ENCODE data around the gene MRTFA.

The MRTFA gene

GRCh38 chr22:40416636-40417035 is 219.9 kb downstream of the MRTFA start:
- Histone ChIP-seq H3K4me3 (ENCODE audit: low read length) (no peak overlapping the region), H3K36me3 (ENCODE audit: insufficient read depth, low read depth, low read length) (peaks cover 49% of the 10 kb centered on the region), H3K9ac (ENCODE audit: low read depth, low read length) (no peak overlapping the region), H3K4me1 (ENCODE audit: insufficient read depth, low read length) (no peaks in the 10 kb centered on the region), H3K27me3 (ENCODE audit: insufficient read depth, low read length) (no peaks in the 10 kb centered on the region), H3K27ac (ENCODE audit: low read length) (no peak overlapping the region), H3K9me3 (ENCODE audit: insufficient read depth, low read depth, low read length) (no peaks in the 10 kb centered on the region)

GRCh38 chr22:40416267-40416570 is 220.3 kb downstream of the MRTFA start:
- no peak overlapping the region for H3K9ac ChIP-seq (ENCODE audit: low read depth, low read length)
- no peaks in the 10 kb centered on the region for H3K4me1 ChIP-seq (ENCODE audit: insufficient read depth, low read length)
- no peak overlapping the region for H3K27ac ChIP-seq (ENCODE audit: low read length)
- no peaks in the 10 kb centered on the region for H3K9me3 ChIP-seq (ENCODE audit: insufficient read depth, low read depth, low read length)
- H3K4me3 ChIP-seq (ENCODE audit: low read length), result no peak overlapping the region
- H3K36me3 ChIP-seq (ENCODE audit: insufficient read depth, low read depth, low read length), result peaks cover 53% of the 10 kb centered on the region
- no peaks in the 10 kb centered on the region for H3K27me3 ChIP-seq (ENCODE audit: insufficient read depth, low read length)

- peaks cover 53% of the 10 kb centered on the region for H3K36me3 ChIP-seq (ENCODE audit: insufficient read depth, low read depth, low read length)
- no peak overlapping the region for H3K4me3 ChIP-seq (ENCODE audit: low read length)
Measured at GRCh38 chr22:40415531-40416266, 220.8 kb downstream of the MRTFA start.

GRCh38 chr22:40414838-40415505 is 221.5 kb downstream of the MRTFA start:
- Histone ChIP-seq H3K4me3 (ENCODE audit: low read length) (no peak overlapping the region), H3K27me3 (ENCODE audit: insufficient read depth, low read length) (no peaks in the 10 kb centered on the region), H3K36me3 (ENCODE audit: insufficient read depth, low read depth, low read length) (peaks cover 53% of the 10 kb centered on the region), H3K9me3 (ENCODE audit: insufficient read depth, low read depth, low read length) (no peaks in the 10 kb centered on the region), H3K27ac (ENCODE audit: low read length) (no peak overlapping the region), H3K9ac (ENCODE audit: low read depth, low read length) (no peak overlapping the region), H3K4me1 (ENCODE audit: insufficient read depth, low read length) (no peaks in the 10 kb centered on the region)

More at GRCh38 chr22:40415531-40416266, 220.8 kb downstream of the MRTFA start:
- Histone ChIP-seq H3K4me1 (ENCODE audit: insufficient read depth, low read length) (no peaks in the 10 kb centered on the region), H3K27me3 (ENCODE audit: insufficient read depth, low read length) (no peaks in the 10 kb centered on the region), H3K9me3 (ENCODE audit: insufficient read depth, low read depth, low read length) (no peaks in the 10 kb centered on the region), H3K9ac (ENCODE audit: low read depth, low read length) (no peak overlapping the region), H3K27ac (ENCODE audit: low read length) (no peak overlapping the region)

DNA sequence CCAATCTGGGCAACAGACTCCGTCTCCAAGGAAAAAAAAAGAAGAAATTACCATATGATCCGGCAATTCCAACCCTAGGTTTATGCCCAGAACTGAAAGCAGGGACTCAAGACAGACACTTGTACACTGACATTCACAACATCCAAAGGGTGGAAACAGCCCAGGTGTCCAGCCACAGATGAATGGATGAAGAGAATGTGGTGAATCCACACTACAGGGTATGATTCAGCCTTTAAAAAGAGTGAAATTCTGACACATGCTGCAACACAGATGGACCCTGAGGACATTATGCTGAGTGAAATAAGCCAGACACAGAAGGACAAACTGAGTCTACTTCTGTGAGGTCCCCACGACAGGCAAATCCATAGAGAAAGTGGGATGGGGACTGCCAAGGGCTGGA is 222.2 kb downstream of the MRTFA start:
- peaks cover 53% of the 10 kb centered on the region for H3K36me3 ChIP-seq (ENCODE audit: insufficient read depth, low read depth, low read length)
- H3K9me3 ChIP-seq (ENCODE audit: insufficient read depth, low read depth, low read length), result no peaks in the 10 kb centered on the region
- no peaks in the 10 kb centered on the region for H3K27me3 ChIP-seq (ENCODE audit: insufficient read depth, low read length)
- no peaks in the 10 kb centered on the region for H3K4me1 ChIP-seq (ENCODE audit: insufficient read depth, low read length)
- no peak overlapping the region for H3K27ac ChIP-seq (ENCODE audit: low read length)
- no peak overlapping the region for H3K4me3 ChIP-seq (ENCODE audit: low read length)
- no peak overlapping the region for H3K9ac ChIP-seq (ENCODE audit: low read depth, low read length)

- Histone ChIP-seq H3K4me1 (ENCODE audit: insufficient read depth, low read length) (no peaks in the 10 kb centered on the region), H3K27me3 (ENCODE audit: insufficient read depth, low read length) (no peaks in the 10 kb centered on the region), H3K36me3 (ENCODE audit: insufficient read depth, low read depth, low read length) (peaks cover 54% of the 10 kb centered on the region), H3K9ac (ENCODE audit: low read depth, low read length) (no peak overlapping the region), H3K4me3 (ENCODE audit: low read length) (no peak overlapping the region), H3K9me3 (ENCODE audit: insufficient read depth, low read depth, low read length) (no peaks in the 10 kb centered on the region), H3K27ac (ENCODE audit: low read length) (no peak overlapping the region)
Measured at GRCh38 chr22:40413873-40414272, 222.6 kb downstream of the MRTFA start.

GRCh38 chr22:40412441-40412840 is 224.1 kb downstream of the MRTFA start:
- H3K9ac ChIP-seq (ENCODE audit: low read depth, low read length), result no peak overlapping the region
- H3K36me3 ChIP-seq (ENCODE audit: insufficient read depth, low read depth, low read length), result peaks cover 61% of the 10 kb centered on the region

DNA sequence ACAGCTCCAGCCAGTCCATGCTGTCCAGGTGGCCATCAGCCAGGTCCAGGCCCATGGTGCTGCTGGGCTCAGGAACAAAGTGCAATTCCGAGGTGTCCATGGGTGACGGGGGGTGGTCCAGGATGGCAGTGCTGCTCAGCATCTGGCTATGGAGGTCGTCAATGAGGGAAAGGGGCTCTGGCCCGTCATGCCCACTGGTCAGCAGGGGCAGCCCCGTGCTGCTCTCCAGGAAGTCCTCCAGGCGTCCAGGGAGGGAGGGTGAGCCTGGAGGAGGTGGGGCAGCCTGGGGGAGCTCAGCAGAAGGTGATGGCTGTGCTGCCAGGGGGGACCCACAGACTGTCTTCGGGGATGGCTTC is 225.0 kb downstream of the MRTFA start:
- Histone ChIP-seq H3K27me3 (ENCODE audit: insufficient read depth, low read length) (no peaks in the 10 kb centered on the region), H3K9me3 (ENCODE audit: insufficient read depth, low read depth, low read length) (no peaks in the 10 kb centered on the region), H3K36me3 (ENCODE audit: insufficient read depth, low read depth, low read length) (peaks cover 65% of the 10 kb centered on the region), H3K27ac (ENCODE audit: low read length) (no peak overlapping the region), H3K9ac (ENCODE audit: low read depth, low read length) (no peak overlapping the region), H3K4me3 (ENCODE audit: low read length) (no peak overlapping the region), H3K4me1 (ENCODE audit: insufficient read depth, low read length) (no peaks in the 10 kb centered on the region)

More at GRCh38 chr22:40412441-40412840, 224.1 kb downstream of the MRTFA start:
- Histone ChIP-seq H3K27me3 (ENCODE audit: insufficient read depth, low read length) (no peaks in the 10 kb centered on the region), H3K4me3 (ENCODE audit: low read length) (no peak overlapping the region), H3K4me1 (ENCODE audit: insufficient read depth, low read length) (no peaks in the 10 kb centered on the region), H3K27ac (ENCODE audit: low read length) (no peak overlapping the region), H3K9me3 (ENCODE audit: insufficient read depth, low read depth, low read length) (no peaks in the 10 kb centered on the region)

DNA sequence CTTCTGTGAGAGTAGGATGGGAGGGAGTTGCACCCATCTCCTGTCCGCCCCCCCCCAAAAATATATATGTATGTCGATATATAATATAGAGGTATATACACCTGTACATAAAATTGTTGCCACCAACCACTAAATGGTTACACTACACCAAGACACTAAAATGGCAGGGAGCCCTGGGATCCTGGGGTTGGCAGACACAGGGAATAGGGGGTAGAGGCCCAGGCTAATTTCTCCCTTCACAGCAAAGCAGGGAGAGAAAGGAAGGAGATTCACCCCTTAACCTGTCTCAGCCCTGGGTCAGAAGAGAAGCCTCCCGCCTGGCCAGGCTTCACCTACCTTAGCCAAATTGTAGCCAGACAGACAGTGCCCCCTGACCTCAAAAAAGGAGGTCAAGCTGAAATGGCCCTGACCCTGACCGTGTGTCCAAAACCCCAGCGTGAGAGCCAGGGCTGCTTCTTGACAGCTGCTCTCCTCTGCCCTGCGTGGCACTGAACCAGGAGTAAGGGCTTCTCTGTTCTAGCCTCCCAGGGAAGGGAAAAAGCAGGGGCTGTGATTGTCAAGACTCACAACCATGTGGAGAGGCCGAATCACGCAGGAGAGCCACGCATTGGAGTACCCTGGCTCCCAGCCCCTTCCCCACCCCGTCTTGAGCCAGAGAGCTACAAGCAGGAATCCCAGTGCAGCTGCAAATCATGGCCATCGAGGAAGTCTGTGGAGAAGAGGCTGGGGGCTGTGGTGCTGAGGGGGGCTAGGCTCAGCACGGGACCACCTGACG is 225.6 kb downstream of the MRTFA start:
- no peaks in the 10 kb centered on the region for H3K4me1 ChIP-seq (ENCODE audit: insufficient read depth, low read length)
- no peaks in the 10 kb centered on the region for H3K9me3 ChIP-seq (ENCODE audit: insufficient read depth, low read depth, low read length)
- no peaks in the 10 kb centered on the region for H3K27me3 ChIP-seq (ENCODE audit: insufficient read depth, low read length)
- peaks cover 68% of the 10 kb centered on the region for H3K36me3 ChIP-seq (ENCODE audit: insufficient read depth, low read depth, low read length)
- no peak overlapping the region for H3K27ac ChIP-seq (ENCODE audit: low read length)
- no peak overlapping the region for H3K4me3 ChIP-seq (ENCODE audit: low read length)
- H3K9ac ChIP-seq (ENCODE audit: low read depth, low read length), result no peak overlapping the region

DNA sequence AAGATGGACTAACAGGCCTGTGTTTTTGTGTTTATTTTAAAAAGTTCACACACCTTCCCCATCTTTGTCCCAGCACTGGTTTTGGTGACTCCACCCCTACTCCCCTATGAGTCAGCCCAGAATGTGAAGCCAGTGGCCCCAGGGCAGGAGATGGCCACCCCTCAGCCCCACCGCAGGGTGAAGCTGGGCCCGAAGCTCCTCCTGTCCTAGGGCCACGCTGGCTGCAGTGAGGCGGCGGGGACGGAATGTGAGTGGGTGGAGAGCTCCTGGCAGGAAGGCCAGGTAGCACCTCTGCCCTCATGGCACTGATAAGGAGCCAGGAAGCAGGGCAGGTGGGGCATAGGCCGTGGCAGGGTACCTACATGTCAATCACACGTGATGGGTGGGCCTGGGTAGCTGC is 226.2 kb downstream of the MRTFA start:
- Histone ChIP-seq H3K9ac (ENCODE audit: low read depth, low read length) (no peak overlapping the region), H3K27ac (ENCODE audit: low read length) (no peak overlapping the region), H3K27me3 (ENCODE audit: insufficient read depth, low read length) (no peaks in the 10 kb centered on the region), H3K36me3 (ENCODE audit: insufficient read depth, low read depth, low read length) (peaks cover 73% of the 10 kb centered on the region), H3K4me3 (ENCODE audit: low read length) (no peak overlapping the region), H3K4me1 (ENCODE audit: insufficient read depth, low read length) (no peaks in the 10 kb centered on the region), H3K9me3 (ENCODE audit: insufficient read depth, low read depth, low read length) (no peaks in the 10 kb centered on the region)

GRCh38 chr22:40409613-40410113 is 226.9 kb downstream of the MRTFA start:
- Histone ChIP-seq H3K4me3 (ENCODE audit: low read length) (no peak overlapping the region), H3K4me1 (ENCODE audit: insufficient read depth, low read length) (no peaks in the 10 kb centered on the region), H3K27ac (ENCODE audit: low read length) (no peak overlapping the region), H3K27me3 (ENCODE audit: insufficient read depth, low read length) (no peaks in the 10 kb centered on the region), H3K9ac (ENCODE audit: low read depth, low read length) (no peak overlapping the region), H3K9me3 (ENCODE audit: insufficient read depth, low read depth, low read length) (no peaks in the 10 kb centered on the region), H3K36me3 (ENCODE audit: insufficient read depth, low read depth, low read length) (peaks cover 78% of the 10 kb centered on the region)

Measured in iPS-20b (cell line).